Stomach (tissue), 9 donors: ENCODE data around the gene ZNF408. TPM values are rescaled to one million over a fixed set of nuclear protein-coding genes. Genes with fewer than 3 reads are reported as not detected.
A peak's percentile ranks its signal among the peaks of the same experiment; 100 is the strongest.

ENCODE experiments used
- DNase-seq, 2 donors: peaks; one replicate each; pipeline versions ENCODE4 v3.0.0 to v3.0.0-alpha.2; 2013 to 2019
- H3K27ac ChIP-seq, 5 donors: fragments of 200-600 bp in 4 of 5; sonication (generic) in 4 of 5; one replicate each; pipeline ENCODE4 v1.5.1; 2013 to 2019; ENCODE audit warnings: mild to moderate bottlenecking in 1 of 5, moderate library complexity in 1 of 5
- H3K27me3 ChIP-seq, 3 donors: fragments of 200-600 bp; sonication (generic); one replicate each; pipeline ENCODE4 v1.5.1; 2017 to 2019; ENCODE audit warnings: mixed run types in 1 of 3
- H3K36me3 ChIP-seq, 4 donors: fragments of 200-600 bp; sonication (generic); 1 replicate in 3 of 4; 2 replicates in 1 of 4; pipeline ENCODE4 v1.5.1; 2016 to 2019
- H3K4me1 ChIP-seq, 4 donors: fragments of 200-600 bp; sonication (generic); one replicate each; pipeline ENCODE4 v1.5.1; 2016 to 2019
- H3K4me3 ChIP-seq, 4 donors: fragments of 200-600 bp; sonication (generic) in 3 of 4; one replicate each; pipeline ENCODE4 v1.5.1; 2016 to 2019; ENCODE audit warnings: mild to moderate bottlenecking in 1 of 4
- H3K9me3 ChIP-seq, 4 donors: fragments of 200-600 bp; sonication (generic); one replicate each; pipeline ENCODE4 v1.5.1; 2016 to 2019
- EP300 ChIP-seq: sonication (generic); formaldehyde crosslinking; IDR thresholded peaks from one replicate; pipeline ENCODE4 v1.6.1; 2017; ENCODE audit warnings: antibody characterized with exemption
- POLR2A ChIP-seq, 4 donors: fragments of 450-650 bp; IDR thresholded peaks; one replicate each; pipeline ENCODE4 v1.6.1; 2016; ENCODE audit warnings: antibody characterized with exemption in 4 of 4, control low read depth in 2 of 4, mild to moderate bottlenecking in 1 of 4, moderate library complexity in 1 of 4
- POLR2AphosphoS5 ChIP-seq, 3 donors: sonication (generic); formaldehyde crosslinking; IDR thresholded peaks; one replicate each; pipeline ENCODE4 v1.6.1; 2016; ENCODE audit warnings: antibody characterized with exemption in 3 of 3
- WGBS, 5 donors: extraction: QIAGEN DNeasy Blood & Tissue Kit in 3 of 5; methylation state at CpG; one replicate each; pipeline versions ENCODE4 v1.1.5 to v1.1.7; 2013 to 2018; 5-methylcytosine and 5-hydroxymethylcytosine counted together
- intact Hi-C: fragments of 100-400 bp; cut with DNase I; formaldehyde crosslinking; loops from one replicate; pipeline ENCODE4 v1.15.1; 2023; ENCODE audit warnings: low total_unique reads
- polyA plus RNA-seq, 3 donors: library from polyadenylated mRNA; stranded (reverse); fragments of 200-250 nt; gene quantifications; one replicate each; pipeline ENCODE4 v1.2.3, GENCODE V29; 2013
- total RNA-seq, 5 donors: library from RNA; depleted of rRNA; stranded (reverse); fragments of >200 nt; gene quantifications; one replicate each; pipeline versions ENCODE4 v1.1.0 to v1.2.3, GENCODE V29; 2014 to 2016
- TF ChIP-seq, protein P1 (sequence below), 7 experiments: fragments of 450-650 bp in 4 of 7; fragments of 200-600 bp in 3 of 7; sonication (generic) in 3 of 7; IDR thresholded peaks; one replicate each; pipeline ENCODE4 v1.5.1; 2016 to 2019; ENCODE audit warnings: antibody characterized with exemption in 7 of 7, control low read depth in 2 of 7, mild to moderate bottlenecking in 1 of 7
- donor health status: healthy with polysubstance abuse.
- donor health status: Bipolar disorder and iron deficiency.
- donor health status: healthy.

ZNF408 gene
- total and polyA plus RNA-seq, 8 donors: 5.5 to 14.6 (median 7.4) TPM

DNA sequence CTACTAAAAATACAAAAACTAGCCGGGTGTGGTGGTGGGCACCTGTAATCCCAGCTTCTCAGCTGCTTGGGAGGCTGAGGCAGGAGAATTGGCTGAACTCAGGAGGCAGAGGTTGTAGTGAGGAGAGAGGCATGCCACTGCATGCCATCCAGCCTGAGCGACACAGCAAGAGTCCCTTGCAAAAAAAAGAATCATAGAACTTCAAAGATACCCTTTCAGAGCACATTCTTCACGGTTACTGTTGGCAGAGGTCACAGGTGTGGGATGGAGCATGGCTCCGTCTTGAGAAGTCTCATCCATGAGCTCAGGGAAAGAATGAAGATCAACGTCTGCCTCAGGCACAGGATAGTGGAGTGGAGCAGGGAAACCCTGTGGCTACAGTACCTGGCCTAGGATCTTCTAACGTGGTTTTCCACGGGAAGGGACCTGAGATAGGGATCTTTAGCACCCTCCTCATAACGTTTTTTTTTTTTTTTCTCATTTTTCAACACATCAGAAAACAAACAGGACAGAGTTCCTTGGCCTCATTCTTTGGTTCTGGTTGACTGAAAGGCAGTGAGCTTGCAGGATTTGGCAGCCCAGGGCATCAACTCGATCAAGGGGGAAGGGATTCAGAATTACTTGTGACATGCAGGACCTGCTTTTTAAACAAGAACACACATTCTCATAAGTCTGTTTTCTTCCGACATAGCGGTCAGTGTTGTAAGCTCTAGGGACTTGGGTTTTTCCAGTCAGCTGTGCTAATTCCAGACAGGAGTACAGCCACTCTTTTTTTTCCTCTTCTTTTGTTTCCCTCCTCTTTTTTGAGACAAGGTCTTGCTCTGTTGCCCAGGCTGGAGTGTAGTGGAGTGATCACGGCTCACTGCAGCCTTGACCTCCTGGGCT is 41.0 kb downstream of the ZNF408 start:
- intact Hi-C loops: no loop called here
- H3K27me3 ChIP-seq: no peaks in the 10 kb centered on the region
- no peak overlapping the region for H3K4me3 ChIP-seq
- no peaks in the 10 kb centered on the region for H3K9me3 ChIP-seq
- no peak for DNase-seq
- no peak overlapping the region for H3K27ac ChIP-seq
- H3K4me1 ChIP-seq: no peaks in the 10 kb centered on the region
- TF ChIP-seq EP300 (no peak), POLR2AphosphoS5 (IDR thresholded peaks at IDR 0.05) (no peak), POLR2A (IDR thresholded peaks at IDR 0.05) (no peak)
- TF ChIP-seq, protein P1, sequence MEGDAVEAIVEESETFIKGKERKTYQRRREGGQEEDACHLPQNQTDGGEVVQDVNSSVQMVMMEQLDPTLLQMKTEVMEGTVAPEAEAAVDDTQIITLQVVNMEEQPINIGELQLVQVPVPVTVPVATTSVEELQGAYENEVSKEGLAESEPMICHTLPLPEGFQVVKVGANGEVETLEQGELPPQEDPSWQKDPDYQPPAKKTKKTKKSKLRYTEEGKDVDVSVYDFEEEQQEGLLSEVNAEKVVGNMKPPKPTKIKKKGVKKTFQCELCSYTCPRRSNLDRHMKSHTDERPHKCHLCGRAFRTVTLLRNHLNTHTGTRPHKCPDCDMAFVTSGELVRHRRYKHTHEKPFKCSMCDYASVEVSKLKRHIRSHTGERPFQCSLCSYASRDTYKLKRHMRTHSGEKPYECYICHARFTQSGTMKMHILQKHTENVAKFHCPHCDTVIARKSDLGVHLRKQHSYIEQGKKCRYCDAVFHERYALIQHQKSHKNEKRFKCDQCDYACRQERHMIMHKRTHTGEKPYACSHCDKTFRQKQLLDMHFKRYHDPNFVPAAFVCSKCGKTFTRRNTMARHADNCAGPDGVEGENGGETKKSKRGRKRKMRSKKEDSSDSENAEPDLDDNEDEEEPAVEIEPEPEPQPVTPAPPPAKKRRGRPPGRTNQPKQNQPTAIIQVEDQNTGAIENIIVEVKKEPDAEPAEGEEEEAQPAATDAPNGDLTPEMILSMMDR (IDR thresholded peaks at IDR 0.05): no peak
- 74 to 78% (median 76%) methylated on average over 12 of the region's 12 CpGs for WGBS, 5 donors
- peaks cover 44 to 74% (median 59%) of the 10 kb centered on the region in 4 donors for H3K36me3 ChIP-seq

- 64 to 93% (median 85%) methylated on average over 2 of the region's 2 CpGs for WGBS, 5 donors
- peak overlapping the region in 3 of 5 donors; percentile 15 to 29 (median 15) for H3K27ac ChIP-seq
- H3K9me3 ChIP-seq: no peaks in the 10 kb centered on the region
- intact Hi-C loops: no loop called here
- H3K36me3 ChIP-seq: peaks cover 55 to 86% (median 71%) of the 10 kb centered on the region in 4 donors
- TF ChIP-seq, protein P1 (IDR thresholded peaks at IDR 0.05): no peak
- no peak for TF ChIP-seq POLR2AphosphoS5 (IDR thresholded peaks at IDR 0.05)
- no peak for TF ChIP-seq EP300
- no peak for TF ChIP-seq POLR2A (IDR thresholded peaks at IDR 0.05)
- H3K27me3 ChIP-seq: no peaks in the 10 kb centered on the region
- DNase-seq: no peak
- H3K4me1 ChIP-seq: no peaks in the 10 kb centered on the region
- H3K4me3 ChIP-seq: no peak overlapping the region
Measured at GRCh38 chr11:46743043-46743442, 42.2 kb downstream of the ZNF408 start.

GRCh38 chr11:46743693-46744339 is 43.0 kb downstream of the ZNF408 start:
- H3K36me3 ChIP-seq: peaks cover 58 to 94% (median 79%) of the 10 kb centered on the region in 4 donors
- TF ChIP-seq EP300: no peak
- TF ChIP-seq, protein P1 (IDR thresholded peaks at IDR 0.05): no peak
- TF ChIP-seq POLR2AphosphoS5 (IDR thresholded peaks at IDR 0.05): no peak
- TF ChIP-seq POLR2A (IDR thresholded peaks at IDR 0.05): no peak
- H3K9me3 ChIP-seq: no peaks in the 10 kb centered on the region
- H3K4me3 ChIP-seq: no peak overlapping the region
- H3K4me1 ChIP-seq: no peaks in the 10 kb centered on the region
- 68 to 73% (median 72%) methylated on average over 10 of the region's 10 CpGs for WGBS, 5 donors
- intact Hi-C loops: no loop called here
- DNase-seq: no peak
- no peaks in the 10 kb centered on the region for H3K27me3 ChIP-seq
- H3K27ac ChIP-seq: peak overlapping the region in 1 of 5 donors; percentile 52

DNA sequence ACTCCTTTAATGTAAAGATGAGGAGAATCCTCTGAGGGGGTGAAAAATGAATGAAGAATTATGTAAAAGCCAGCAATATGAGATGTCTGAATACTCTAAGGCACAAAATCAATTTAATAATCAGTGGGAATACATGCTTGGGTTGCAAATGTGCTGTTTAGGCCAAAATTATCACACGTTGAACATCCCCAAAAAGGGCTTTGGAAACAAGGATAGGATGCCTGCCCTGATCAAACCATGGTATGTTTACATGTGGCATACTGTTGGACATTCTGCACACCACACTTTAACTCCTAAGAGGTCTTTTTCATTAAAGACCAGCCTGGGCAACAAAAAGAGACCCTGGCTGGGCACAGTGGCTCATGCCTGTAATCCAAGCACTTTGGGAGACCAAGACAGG is 44.5 kb downstream of the ZNF408 start:
- Histone ChIP-seq H3K27ac (no peak overlapping the region), H3K4me3 (no peak overlapping the region), H3K9me3 (no peaks in the 10 kb centered on the region), H3K27me3 (no peaks in the 10 kb centered on the region), H3K4me1 (no peaks in the 10 kb centered on the region), H3K36me3 (peaks cover 66 to 100% (median 94%) of the 10 kb centered on the region in 4 donors)
- TF ChIP-seq POLR2A (IDR thresholded peaks at IDR 0.05) (no peak), POLR2AphosphoS5 (IDR thresholded peaks at IDR 0.05) (no peak)
- intact Hi-C loops: no loop called here
- no peak for DNase-seq
- 81 to 91% (median 84%) methylated on average over 1 of the region's 1 CpG for WGBS, 5 donors
